ENCODE measurements around the gene MRPL12. TPM values are rescaled to one million over a fixed set of nuclear protein-coding genes. Genes with fewer than 3 reads are reported as not detected.

The MRPL12 gene
- polyA plus RNA-seq, 3 donors: 81.3 to 134 (median 118) TPM

DNA sequence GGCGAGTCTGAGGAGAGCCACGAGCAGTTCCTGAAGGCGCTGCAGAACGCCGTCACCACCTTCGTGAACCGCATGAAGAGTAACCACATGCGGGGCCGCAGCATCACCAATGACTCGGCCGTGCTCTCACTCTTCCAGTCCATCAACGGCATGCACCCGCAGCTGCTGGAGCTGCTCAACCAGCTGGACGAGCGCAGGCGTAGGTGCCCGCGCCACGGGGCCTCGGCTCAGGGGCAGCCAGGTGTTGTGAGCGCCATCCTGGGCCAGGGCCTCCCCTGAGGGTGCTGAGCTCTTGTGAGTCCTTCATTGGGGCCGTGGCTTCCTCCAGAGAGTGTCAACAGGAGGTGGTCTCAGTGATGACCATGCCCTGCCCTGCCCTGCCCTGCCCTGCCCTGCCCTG is 7.4 kb upstream of the MRPL12 start:
- WGBS, 3 donors: 91 to 94% (median 91%) methylated on average over 22 of the region's 22 CpGs
- H3K27ac ChIP-seq (ENCODE audit: low read depth, low read length): no peak overlapping the region

DNA sequence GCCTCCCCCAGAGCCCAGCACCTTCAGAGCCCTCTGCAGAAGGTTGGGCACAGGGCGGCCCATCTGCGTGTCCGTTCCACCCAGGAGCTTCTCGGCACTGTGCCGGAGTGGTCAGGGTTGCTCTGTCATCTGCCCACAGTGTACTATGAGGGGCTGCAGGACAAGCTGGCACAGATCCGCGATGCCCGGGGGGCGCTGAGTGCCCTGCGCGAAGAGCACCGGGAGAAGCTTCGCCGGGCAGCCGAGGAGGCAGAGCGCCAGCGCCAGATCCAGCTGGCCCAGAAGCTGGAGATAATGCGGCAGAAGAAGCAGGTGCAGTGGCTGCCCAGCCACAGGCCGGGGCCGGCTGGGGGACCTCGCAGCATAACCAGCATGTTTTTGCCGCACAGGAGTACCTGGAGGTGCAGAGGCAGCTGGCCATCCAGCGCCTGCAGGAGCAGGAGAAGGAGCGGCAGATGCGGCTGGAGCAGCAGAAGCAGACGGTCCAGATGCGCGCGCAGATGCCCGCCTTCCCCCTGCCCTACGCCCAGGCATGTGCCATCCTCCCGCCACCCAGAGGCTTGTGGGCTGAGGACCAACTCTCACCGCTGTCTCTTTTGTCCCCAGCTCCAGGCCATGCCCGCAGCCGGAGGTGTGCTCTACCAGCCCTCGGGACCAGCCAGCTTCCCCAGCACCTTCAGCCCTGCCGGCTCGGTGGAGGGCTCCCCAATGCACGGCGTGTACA is 6.8 kb upstream of the MRPL12 start:
- H3K27ac ChIP-seq (ENCODE audit: low read depth, low read length): no peak overlapping the region
- 93 to 97% (median 96%) methylated on average over 36 to 40 of the region's 40 CpGs for WGBS, 3 donors

DNA sequence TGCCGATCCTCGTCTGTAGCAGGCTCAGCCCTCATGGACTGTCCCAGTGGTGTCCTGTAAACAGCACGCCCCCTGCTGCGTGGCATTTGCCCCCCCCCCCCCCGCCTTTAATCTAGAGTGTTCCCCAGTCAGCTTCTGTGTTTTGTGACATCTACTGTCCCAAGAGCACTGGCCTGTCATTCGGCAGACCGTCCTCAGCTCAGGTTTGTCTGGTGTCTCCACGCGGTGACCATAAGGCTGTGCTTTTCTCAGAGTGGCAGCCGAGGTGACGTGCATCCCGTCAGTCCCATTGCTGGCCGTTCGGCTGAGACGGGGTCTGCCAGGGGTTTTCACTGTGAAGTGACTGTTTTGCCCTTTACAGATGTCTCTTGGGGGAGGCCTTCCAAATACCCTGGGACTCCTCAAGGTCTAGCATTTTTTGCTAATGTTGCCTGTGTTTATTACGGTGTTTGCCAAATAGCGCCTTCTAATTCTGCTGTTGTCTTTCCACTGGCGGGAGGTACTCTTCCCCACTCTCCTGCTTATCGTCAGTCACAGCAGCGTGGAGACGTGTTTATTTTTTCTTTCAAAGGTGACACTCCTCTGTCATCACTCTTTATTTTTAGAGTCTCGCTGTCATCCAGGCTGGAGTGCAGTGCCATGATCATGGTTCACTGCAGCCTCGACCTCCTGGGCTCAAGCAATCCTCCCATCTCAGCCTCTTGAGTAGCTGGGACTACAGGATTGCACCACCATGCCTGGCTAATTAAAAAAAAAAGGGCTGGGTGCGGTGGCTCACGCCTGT is 5.7 kb upstream of the MRPL12 start:
- WGBS, 3 donors: 81 to 89% (median 89%) methylated on average over 25 of the region's 25 CpGs
- no peak overlapping the region for H3K27ac ChIP-seq (ENCODE audit: low read depth, low read length)

DNA sequence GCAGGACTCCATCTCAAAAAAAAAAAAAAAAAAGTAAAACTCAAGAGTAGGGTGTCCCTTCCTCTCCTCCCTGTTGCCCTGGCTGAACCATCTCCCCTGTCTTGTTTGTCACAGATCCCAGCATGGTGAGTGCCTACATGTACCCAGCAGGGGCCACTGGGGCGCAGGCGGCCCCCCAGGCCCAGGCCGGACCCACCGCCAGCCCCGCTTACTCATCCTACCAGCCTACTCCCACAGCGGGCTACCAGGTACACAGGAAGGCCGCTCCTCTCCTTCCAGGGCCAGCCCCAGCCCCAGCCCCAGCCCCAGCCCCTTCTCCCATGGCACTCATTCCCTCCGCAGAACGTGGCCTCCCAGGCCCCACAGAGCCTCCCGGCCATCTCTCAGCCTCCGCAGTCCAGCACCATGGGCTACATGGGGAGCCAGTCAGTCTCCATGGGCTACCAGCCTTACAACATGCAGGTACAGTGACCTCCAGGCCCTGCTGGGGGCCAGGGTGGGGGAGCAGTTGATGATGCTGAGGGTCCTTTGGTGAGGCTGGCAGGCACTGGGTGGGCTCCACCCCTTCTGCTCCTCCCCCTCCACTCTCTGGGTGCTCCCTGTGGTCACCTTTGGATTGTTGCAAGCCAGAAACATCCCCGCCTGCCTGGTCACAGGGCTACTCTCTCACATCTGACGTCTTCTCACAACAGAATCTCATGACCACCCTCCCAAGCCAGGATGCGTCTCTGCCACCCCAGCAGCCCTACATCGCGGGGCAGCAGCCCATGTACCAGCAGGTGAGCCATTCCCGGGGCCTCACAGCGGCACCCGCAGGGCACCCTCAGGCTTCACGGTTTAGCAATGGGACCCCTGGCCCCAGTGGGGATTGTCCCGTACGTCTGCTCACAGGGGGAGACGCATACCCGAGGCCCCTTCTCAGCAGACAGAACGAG is 2.5 kb upstream of the MRPL12 start:
- 80 to 87% (median 86%) methylated on average over 22 to 25 of the region's 25 CpGs for WGBS, 3 donors
- no peak overlapping the region for H3K27ac ChIP-seq (ENCODE audit: low read depth, low read length)

- 63 to 73% (median 68%) methylated on average over 22 to 23 of the region's 23 CpGs for WGBS, 3 donors
- H3K27ac ChIP-seq (ENCODE audit: low read depth, low read length): no peak overlapping the region
Measured at GRCh38 chr17:81701288-81702071, 1.7 kb upstream of the MRPL12 start.

GRCh38 chr17:81703747-81704654 is 834 bp downstream of the MRPL12 start:
- no peak overlapping the region for H3K27ac ChIP-seq (ENCODE audit: low read depth, low read length)
- WGBS, 3 donors: 22 to 37% (median 32%) methylated on average over 25 to 27 of the region's 27 CpGs

- H3K27ac ChIP-seq (ENCODE audit: low read depth, low read length): no peak overlapping the region
- WGBS, 3 donors: 92 to 95% (median 94%) methylated on average over 30 of the region's 30 CpGs
Measured at GRCh38 chr17:81705518-81706231, 2.5 kb downstream of the MRPL12 start.

GRCh38 chr17:81706232-81706611 is 3.1 kb downstream of the MRPL12 start:
- H3K27ac ChIP-seq (ENCODE audit: low read depth, low read length): no peak overlapping the region
- 91 to 95% (median 94%) methylated on average over 17 of the region's 17 CpGs for WGBS, 3 donors

DNA sequence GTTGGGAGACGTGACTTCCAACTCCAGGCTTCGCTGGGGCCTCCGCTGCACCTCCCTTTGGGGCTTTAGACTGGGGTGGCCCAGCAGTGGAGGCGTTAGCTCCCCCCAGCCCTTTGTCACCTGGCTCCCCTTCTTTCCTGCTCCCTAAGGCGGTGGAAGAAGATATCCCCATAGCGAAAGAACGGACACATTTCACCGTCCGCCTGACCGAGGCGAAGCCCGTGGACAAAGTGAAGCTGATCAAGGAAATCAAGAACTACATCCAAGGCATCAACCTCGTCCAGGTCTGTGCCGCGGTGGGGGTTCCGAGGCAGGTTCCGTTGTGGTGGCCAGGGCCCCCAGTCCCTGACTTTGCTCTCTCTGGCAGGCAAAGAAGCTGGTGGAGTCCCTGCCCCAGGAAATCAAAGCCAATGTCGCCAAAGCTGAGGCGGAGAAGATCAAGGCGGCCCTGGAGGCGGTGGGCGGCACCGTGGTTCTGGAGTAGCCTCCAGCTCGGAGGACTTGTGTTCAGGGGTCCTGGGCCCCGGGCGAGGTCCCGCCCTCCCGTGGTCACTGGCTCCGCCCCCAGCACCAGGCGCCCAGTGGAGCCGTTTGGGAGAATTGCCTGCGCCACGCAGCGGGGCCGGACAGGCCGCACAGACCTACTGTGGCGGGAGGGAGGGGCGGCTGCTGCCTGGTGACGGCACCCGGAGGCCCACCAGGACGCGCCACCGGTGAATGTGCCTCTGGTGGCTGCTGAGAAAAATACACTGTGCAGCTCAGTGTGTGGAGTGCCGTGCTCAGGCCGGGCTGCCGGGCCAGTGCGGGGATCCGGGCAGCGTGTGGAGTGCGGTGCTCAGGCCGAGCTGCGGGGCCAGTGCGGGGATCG is 3.8 kb downstream of the MRPL12 start:
- no peak overlapping the region for H3K27ac ChIP-seq (ENCODE audit: low read depth, low read length)
- 91 to 93% (median 92%) methylated on average over 54 of the region's 54 CpGs for WGBS, 3 donors

DNA sequence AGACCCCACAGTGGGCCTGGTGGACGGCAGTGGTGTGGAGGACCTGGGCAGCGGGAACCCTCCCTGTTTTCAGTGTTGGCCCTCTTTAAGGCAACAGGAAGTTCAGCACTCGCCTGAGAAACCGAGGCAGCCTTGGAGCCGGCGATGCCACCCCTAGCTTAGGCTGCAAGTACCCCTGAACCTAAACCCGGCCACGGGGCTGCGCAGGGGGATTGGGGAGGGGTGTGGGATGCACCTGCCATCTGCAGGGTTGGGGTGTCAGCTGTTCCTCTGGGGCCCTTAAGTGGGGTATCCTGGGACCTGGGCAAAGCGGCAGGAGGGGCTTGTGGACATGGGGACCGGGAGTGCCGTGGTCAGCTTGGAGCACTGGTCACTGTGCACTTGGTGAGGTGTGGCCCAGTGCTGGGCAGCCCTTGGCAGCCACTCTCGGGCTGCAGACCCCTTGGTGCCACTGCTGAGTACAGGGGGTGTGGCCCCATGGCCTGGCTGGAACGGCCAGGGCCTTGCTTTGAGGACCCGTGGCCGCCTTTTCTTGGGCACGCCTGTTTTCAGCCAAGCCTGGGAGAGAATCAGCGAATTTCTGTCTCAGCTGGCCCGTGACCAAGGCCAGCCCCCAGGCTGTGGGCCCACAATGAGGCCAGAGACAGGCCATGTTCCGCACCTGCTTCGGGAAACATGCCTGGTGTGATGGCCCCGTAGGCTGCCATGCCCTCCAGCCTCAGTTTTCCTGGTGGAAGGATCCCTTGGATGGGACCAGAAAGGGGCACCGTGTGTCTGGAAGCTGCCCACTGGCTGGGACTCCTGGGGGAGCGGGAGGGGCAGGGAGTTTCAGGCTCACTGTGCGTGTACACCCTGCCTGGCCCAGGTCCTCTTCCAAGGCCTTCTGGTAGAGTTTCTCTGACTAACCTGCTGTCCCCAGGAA is 4.8 kb downstream of the MRPL12 start:
- no peak overlapping the region for H3K27ac ChIP-seq (ENCODE audit: low read depth, low read length)
- 80 to 87% (median 85%) methylated on average over 25 of the region's 25 CpGs for WGBS, 3 donors

DNA sequence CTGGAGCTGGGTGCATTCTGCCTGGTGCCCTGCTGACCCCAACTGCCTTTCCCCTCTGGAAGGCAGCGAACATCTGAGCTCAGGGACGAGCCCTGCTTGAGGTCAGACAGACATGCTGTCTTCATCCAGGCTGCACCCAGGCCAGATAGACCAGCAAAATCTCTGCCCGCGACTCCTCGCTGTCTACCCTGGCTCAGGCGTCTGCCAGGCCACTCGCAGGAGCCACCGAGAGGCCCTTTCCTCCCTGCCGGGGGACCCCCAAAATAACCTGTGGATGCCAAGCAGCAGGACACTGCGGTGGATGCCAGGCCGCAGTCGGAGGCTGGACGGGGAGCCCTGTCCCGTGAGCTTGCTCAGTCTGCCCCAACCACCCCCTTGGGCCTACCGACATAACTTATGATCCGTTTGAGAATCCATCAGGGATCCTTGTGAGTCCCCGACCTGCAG is 5.6 kb downstream of the MRPL12 start:
- WGBS, 3 donors: 79 to 90% (median 88%) methylated on average over 15 to 17 of the region's 17 CpGs
- H3K27ac ChIP-seq (ENCODE audit: low read depth, low read length): no peak overlapping the region

DNA sequence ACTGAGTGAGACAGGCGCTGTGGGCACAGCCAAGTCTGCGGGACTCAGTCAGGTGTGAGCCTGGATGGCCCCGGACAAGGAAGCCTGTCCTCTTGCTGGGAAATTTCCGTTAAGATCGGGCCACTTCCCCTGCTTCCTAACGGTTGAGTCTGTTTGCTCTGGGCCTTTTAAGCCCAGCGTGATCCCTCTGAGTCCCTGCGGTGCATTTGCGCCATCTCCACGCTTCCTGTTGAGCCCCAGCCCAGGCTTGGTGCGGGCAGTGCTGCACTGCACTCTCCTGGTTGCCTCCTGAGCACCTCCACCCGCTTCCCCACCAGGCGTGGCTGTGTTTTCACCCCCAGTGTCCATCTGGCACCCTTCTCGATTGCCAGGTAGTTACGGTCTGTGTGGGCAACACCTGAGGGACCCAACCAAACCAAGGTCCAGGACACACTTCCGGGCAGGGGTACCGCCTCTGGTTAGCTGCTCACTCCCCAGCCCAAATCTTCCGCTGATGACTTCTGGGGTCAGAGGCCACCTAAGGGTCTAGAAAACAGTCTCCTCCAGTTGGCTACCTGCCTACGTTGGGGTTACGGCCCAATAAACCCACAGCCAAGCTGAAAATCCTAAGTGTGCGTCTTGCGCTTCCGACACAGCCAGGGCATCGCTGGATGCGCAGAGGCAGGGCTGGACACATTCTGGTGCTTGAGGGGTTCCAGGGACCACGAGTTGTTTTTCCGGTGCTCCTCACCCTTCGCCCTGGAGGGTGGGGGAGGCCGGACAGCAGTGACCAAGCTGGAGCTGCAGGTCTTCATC is 7.5 kb downstream of the MRPL12 start:
- WGBS, 3 donors: 10 to 31% (median 10%) methylated on average over 29 of the region's 29 CpGs

GRCh38 chr17:81711814-81712467 is 8.8 kb downstream of the MRPL12 start, which contains the start of gene SLC25A10:
Gene SLC25A10 (plus strand): TSS chr17:81712284. CDS start chr17:81712427, 143 bp downstream.
- H3K27ac ChIP-seq (ENCODE audit: low read depth, low read length): no peak within 1 kb of the TSS

More for the DNA sequence above, 7.5 kb downstream of the MRPL12 start:
- no peak overlapping the region for H3K27ac ChIP-seq (ENCODE audit: low read depth, low read length)

More at GRCh38 chr17:81711814-81712467, 8.8 kb downstream of the MRPL12 start, which contains the start of gene SLC25A10:
- WGBS, 3 donors: 0 to 1% (median 0%) methylated on average over 75 to 87 of the region's 89 CpGs

Measured in adipose tissue (tissue), 3 donors.